ENCODE measurements around the gene DYNC1I2. TPM values are rescaled to one million over a fixed set of nuclear protein-coding genes. Genes with fewer than 3 reads are reported as not detected.

DYNC1I2 gene
- total and polyA plus RNA-seq, 2 of the 4 experiments (the other 2 are of a cell fraction) = 110 to 114 TPM

DNA sequence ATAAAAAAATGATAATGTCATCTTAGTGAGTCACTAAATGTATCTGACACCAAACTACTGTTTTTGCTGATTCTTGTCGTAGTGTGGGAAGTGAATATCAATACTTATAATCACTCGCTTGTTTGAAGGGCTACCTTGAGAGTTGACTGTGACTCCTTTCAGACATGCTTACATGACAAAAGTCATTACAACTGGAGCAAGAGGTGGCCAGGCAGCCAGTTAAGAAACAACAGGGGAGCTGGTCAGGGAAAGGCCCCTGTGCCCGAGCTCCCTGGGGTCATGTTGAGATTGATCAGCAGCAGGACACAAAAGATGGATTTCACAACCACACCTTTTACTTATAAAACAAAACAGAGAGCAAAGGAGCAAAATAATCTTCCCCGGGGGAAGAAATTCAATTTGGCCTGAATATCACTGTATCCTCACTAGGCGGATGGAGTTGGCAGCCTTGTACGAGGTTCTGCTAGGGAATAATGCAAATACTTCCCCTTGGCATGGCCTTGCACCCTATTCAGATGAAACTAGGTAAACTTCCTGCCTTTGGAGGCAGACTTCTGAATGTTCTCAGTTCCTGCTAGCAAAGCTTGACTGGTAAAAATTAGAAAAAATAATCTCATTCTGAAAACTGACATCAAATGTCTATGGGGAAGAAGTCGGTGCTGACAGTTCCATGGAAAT, 101.2 kb downstream of the DYNC1I2 start:
- intact Hi-C loops (cut with micrococcal nuclease) = no loop called here
- no peak overlapping the region for H4K91ac ChIP-seq (ENCODE audit: insufficient read depth, low read depth, low read length)
- no peaks in the 10 kb centered on the region for H4K20me1 ChIP-seq (ENCODE audit: insufficient read depth, low read length)
- H3K4ac ChIP-seq (ENCODE audit: low read depth, low read length) = no peak overlapping the region
- H3K56ac ChIP-seq (ENCODE audit: extremely low read depth, insufficient read depth, low read length) = no peak overlapping the region
- H3K79me1 ChIP-seq (ENCODE audit: low read depth in 1 of 2, low read length in 2 of 2) = no peaks in the 10 kb centered on the region
- H2AFZ ChIP-seq (replicated peaks; ENCODE audit: low read length, poor library complexity) = no peak overlapping the region
- H2BK120ac ChIP-seq (ENCODE audit: low read depth, low read length) = no peak overlapping the region
- TF ChIP-seq RFX5 (IDR thresholded peaks at IDR 0.05; ENCODE audit: low read depth, low read length) = no peak
- no peak for TF ChIP-seq BHLHE40 (IDR thresholded peaks at IDR 0.05; ENCODE audit: low read depth, low read length)
- TF ChIP-seq, protein P1, sequence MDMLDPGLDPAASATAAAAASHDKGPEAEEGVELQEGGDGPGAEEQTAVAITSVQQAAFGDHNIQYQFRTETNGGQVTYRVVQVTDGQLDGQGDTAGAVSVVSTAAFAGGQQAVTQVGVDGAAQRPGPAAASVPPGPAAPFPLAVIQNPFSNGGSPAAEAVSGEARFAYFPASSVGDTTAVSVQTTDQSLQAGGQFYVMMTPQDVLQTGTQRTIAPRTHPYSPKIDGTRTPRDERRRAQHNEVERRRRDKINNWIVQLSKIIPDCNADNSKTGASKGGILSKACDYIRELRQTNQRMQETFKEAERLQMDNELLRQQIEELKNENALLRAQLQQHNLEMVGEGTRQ (IDR thresholded peaks at IDR 0.05; ENCODE audit: low read depth, low read length) = no peak
- no peak overlapping the region for H3K9ac ChIP-seq (ENCODE audit: low read depth, low read length)
- H2BK5ac ChIP-seq (ENCODE audit: low read depth, low read length, poor library complexity, severe bottlenecking) = no peak overlapping the region
- H3K4me2 ChIP-seq (ENCODE audit: low read depth, low read length) = no peak overlapping the region
- no peak overlapping the region for H4K8ac ChIP-seq (ENCODE audit: low read depth in 2 of 2, low read length in 2 of 2)
- no peak overlapping the region for H3K14ac ChIP-seq (replicated peaks; ENCODE audit: low read depth, low read length)
- ATAC-seq (ENCODE audit: low read depth) (no peak), DNase-seq (no peak)
- H3K9me3 ChIP-seq (ENCODE audit: control insufficient read depth, insufficient read depth, low read length) = no peaks in the 10 kb centered on the region
- 67% methylated on average over 2 of the region's 7 CpGs; no CpG with 5 or more reads in 1 of the 2 experiments for WGBS, 2 experiments (ENCODE audit: extremely low coverage in 2 of 2, insufficient read length in 1 of 2)
- no peak overlapping the region for H3K23ac ChIP-seq (ENCODE audit: low read depth, low read length)
- no peaks in the 10 kb centered on the region for H3K4me1 ChIP-seq (ENCODE audit: control insufficient read depth, insufficient read depth, low read length)
- H3K36me3 ChIP-seq (ENCODE audit: control insufficient read depth, insufficient read depth, low read length) = peaks cover 19% of the 10 kb centered on the region
- no peak overlapping the region for H2BK15ac ChIP-seq (ENCODE audit: low read depth, low read length)
- dilution Hi-C loops (cut with HindIII; ENCODE audit: low sequenced_read_pairs, unreplicated experiment) = no loop called here
- BruUV-seq (replicated peaks) = no TSS peak
- no peak overlapping the region for H2AK9ac ChIP-seq (replicated peaks; ENCODE audit: low read depth, low read length, poor library complexity)
- no peak overlapping the region for H3K27ac ChIP-seq (ENCODE audit: insufficient read depth, low read length)
- H4K5ac ChIP-seq (ENCODE audit: low read depth, low read length) = no peak overlapping the region
- in situ Hi-C loops (cut with MboI; ENCODE audit: low sequenced_read_pairs) = no loop called here
- H2BK20ac ChIP-seq (ENCODE audit: low read depth, low read length) = no peak overlapping the region
- H3K4me3 ChIP-seq (ENCODE audit: insufficient read depth, low read depth, low read length) = no peak overlapping the region
- no peak overlapping the region for H2AK5ac ChIP-seq (ENCODE audit: low read depth, low read length)
- no peaks in the 10 kb centered on the region for H3K9me1 ChIP-seq (ENCODE audit: insufficient read depth, low read length)
- CTCF ChIA-PET = interaction anchor here (0.6 kb wide), 1 partner anchor 333 kb away, joined by 3 read pairs; no protein-coding TSS in a partner anchor
- POLR2A ChIA-PET (ENCODE audit: unreplicated experiment) = no interaction called here
- no peaks in the 10 kb centered on the region for H3K27me3 ChIP-seq (ENCODE audit: control insufficient read depth, insufficient read depth, low read length)
- no peak overlapping the region for H3K18ac ChIP-seq (ENCODE audit: low read depth, low read length)
